Measurements from ENCODE around the gene CCND3.
"Not testable (repeated sequence)": the region's sequence is repeated elsewhere in the genome, so short reads cannot be mapped to it uniquely, and the experiment has no call there.

Gene CCND3

GRCh38 chr6:41947581-41948220 lies 6.1 kb upstream of the CCND3 start:
- no peak for DNase-seq

GRCh38 chr6:41943456-41943855 lies 1.8 kb upstream of the CCND3 start:
- DNase-seq, result no peak

GRCh38 chr6:41942882-41943281 lies 1.3 kb upstream of the CCND3 start:
- not testable (repeated sequence) for DNase-seq

GRCh38 chr6:41942067-41942851 lies 651 bp upstream of the CCND3 start:
- DNase-seq, result no peak

- peak; percentile 27 for DNase-seq
Measured at GRCh38 chr6:41940759-41941279, 789 bp downstream of the CCND3 start.

- DNase-seq, result no peak
Measured at GRCh38 chr6:41939848-41940758, 1.5 kb downstream of the CCND3 start.

GRCh38 chr6:41939176-41939847 lies 2.3 kb downstream of the CCND3 start:
- no peak for DNase-seq

GRCh38 chr6:41938590-41939175 lies 2.9 kb downstream of the CCND3 start:
- DNase-seq, result no peak

GRCh38 chr6:41937861-41938574 lies 3.6 kb downstream of the CCND3 start:
- no peak for DNase-seq

GRCh38 chr6:41937472-41937860 lies 4.1 kb downstream of the CCND3 start:
- no peak for DNase-seq

- DNase-seq, result no peak
Measured at GRCh38 chr6:41936073-41936837, 5.4 kb downstream of the CCND3 start.

GRCh38 chr6:41935685-41936072 lies 5.9 kb downstream of the CCND3 start:
- DNase-seq, result no peak

- no peak for DNase-seq
Measured at GRCh38 chr6:41935193-41935574, 6.4 kb downstream of the CCND3 start.

- no peak for DNase-seq
Measured at GRCh38 chr6:41934278-41935192, 7.1 kb downstream of the CCND3 start.

GRCh38 chr6:41932378-41932777 lies 9.2 kb downstream of the CCND3 start:
- DNase-seq, result no peak

GRCh38 chr6:41931792-41932191 lies 9.8 kb downstream of the CCND3 start:
- DNase-seq, result no peak

- no peak for DNase-seq
Measured at GRCh38 chr6:41929924-41930323, 11.7 kb downstream of the CCND3 start.

GRCh38 chr6:41927253-41927652 lies 14.4 kb downstream of the CCND3 start:
- DNase-seq, result no peak

- DNase-seq, result no peak
Measured at GRCh38 chr6:41922154-41922553, 19.5 kb downstream of the CCND3 start.

GRCh38 chr6:41921712-41921998 lies 20.0 kb downstream of the CCND3 start:
- DNase-seq, result no peak
